ENCODE measurements around the gene RBBP6.

RBBP6 gene

GRCh38 chr16:24544640-24545039 is 5.3 kb downstream of the RBBP6 start (continued):
- TF ChIP-seq CTCF (tag by site-specific recombination; IDR thresholded peaks at IDR 0.05), result no peak
- no peak for TF ChIP-seq ZNF561 (tag by site-specific recombination; IDR thresholded peaks at IDR 0.05; ENCODE audit: borderline replicate concordance)

DNA sequence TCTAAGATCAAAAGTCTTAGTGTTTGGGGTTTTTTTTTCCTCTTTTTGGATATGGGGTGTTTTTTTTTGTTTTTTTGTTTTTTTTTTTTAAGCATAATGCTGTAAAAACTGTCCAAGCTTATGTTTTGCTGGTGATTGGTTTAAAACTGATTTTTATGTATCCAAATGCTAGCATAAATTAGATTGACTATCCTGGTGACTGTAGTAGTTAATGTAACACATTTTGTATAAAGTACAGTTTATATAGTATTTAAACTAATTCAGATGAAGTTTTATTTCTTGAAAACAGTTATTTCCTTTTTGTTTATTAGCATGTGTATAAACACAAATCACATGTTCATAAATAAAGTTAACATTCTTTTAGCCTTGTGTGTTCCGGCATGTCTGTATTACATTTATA is 10.9 kb downstream of the RBBP6 start:
- no peaks in the 10 kb centered on the region for H3K9me3 ChIP-seq (ENCODE audit: control insufficient read depth, insufficient read depth, low read depth, low read length)
- POLR2A ChIA-PET, result no interaction called here
- peak; percentile 98 for TF ChIP-seq ZNF664 (tag by site-specific recombination; IDR thresholded peaks at IDR 0.05)
- TF ChIP-seq ZNF362 (tag by site-specific recombination; IDR thresholded peaks at IDR 0.05), result peak; percentile 88; the same call in 1 of the 2 replicates
- TF ChIP-seq, protein P1, sequence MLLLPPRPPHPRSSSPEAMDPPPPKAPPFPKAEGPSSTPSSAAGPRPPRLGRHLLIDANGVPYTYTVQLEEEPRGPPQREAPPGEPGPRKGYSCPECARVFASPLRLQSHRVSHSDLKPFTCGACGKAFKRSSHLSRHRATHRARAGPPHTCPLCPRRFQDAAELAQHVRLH (tag by site-specific recombination; IDR thresholded peaks at IDR 0.05), result no peak
- H3K4me1 ChIP-seq (ENCODE audit: control insufficient read depth, insufficient read depth, low read length), result peaks cover 7% of the 10 kb centered on the region
- CTCF ChIA-PET, result interaction anchor here (0.7 to 1.2 kb wide), 2 partner anchors 139 to 1731 kb away, joined by 3 read pairs; no protein-coding TSS in a partner anchor
- H3K36me3 ChIP-seq (ENCODE audit: control insufficient read depth in 2 of 2, insufficient read depth in 1 of 2, low read length in 2 of 2), result peaks cover 22 to 86% of the 10 kb centered on the region in 2 experiments
- no peak overlapping the region for H3K4me3 ChIP-seq (ENCODE audit: low read depth, low read length)
- no peak overlapping the region for H3K27ac ChIP-seq (ENCODE audit: extremely low read depth, low read depth, low read length)

GRCh38 chr16:24552705-24553246 is 13.4 kb downstream of the RBBP6 start:
- H3K36me3 ChIP-seq (ENCODE audit: control insufficient read depth in 2 of 2, insufficient read depth in 1 of 2, low read length in 2 of 2), result peaks cover 21 to 89% of the 10 kb centered on the region in 2 experiments
- POLR2A ChIA-PET, result no interaction called here
- no peak for TF ChIP-seq ZNF366 (tag by site-specific recombination; conservative IDR thresholded peaks at IDR 0.05)
- no peak for TF ChIP-seq ZNF202 (tag by site-specific recombination; IDR thresholded peaks at IDR 0.05; ENCODE audit: borderline replicate concordance)
- TF ChIP-seq, protein P2, sequence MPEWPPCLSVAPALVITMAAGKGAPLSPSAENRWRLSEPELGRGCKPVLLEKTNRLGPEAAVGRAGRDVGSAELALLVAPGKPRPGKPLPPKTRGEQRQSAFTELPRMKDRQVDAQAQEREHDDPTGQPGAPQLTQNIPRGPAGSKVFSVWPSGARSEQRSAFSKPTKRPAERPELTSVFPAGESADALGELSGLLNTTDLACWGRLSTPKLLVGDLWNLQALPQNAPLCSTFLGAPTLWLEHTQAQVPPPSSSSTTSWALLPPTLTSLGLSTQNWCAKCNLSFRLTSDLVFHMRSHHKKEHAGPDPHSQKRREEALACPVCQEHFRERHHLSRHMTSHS (tag by site-specific recombination; IDR thresholded peaks at IDR 0.05), result no peak
- no peak for TF ChIP-seq ZNF433 (tag by site-specific recombination; IDR thresholded peaks at IDR 0.05; ENCODE audit: low read depth)
- TF ChIP-seq ZXDB (tag by site-specific recombination; IDR thresholded peaks at IDR 0.05), result no peak
- TF ChIP-seq ZNF324 (tag by site-specific recombination; IDR thresholded peaks at IDR 0.05), result no peak
- TF ChIP-seq, protein P3, sequence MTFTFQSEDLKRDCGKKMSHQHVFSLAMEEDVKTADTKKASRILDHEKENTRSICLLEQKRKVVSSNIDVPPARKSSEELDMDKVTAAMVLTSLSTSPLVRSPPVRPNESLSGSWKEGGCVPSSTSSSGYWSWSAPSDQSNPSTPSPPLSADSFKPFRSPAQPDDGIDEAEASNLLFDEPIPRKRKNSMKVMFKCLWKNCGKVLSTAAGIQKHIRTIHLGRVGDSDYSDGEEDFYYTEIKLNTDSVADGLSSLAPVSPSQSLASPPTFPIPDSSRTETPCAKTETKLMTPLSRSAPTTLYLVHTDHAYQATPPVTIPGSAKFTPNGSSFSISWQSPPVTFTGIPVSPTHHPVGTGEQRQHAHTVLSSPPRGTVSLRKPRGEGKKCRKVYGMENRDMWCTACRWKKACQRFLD (tag by site-specific recombination; IDR thresholded peaks at IDR 0.05), result no peak
- 0 out of 2 replicates have a peak, but pooled peaks have one; percentile 11 for TF ChIP-seq WT1 (tag by site-specific recombination; IDR thresholded peaks at IDR 0.05)
- no peak for TF ChIP-seq ZNF354C (tag by site-specific recombination; IDR thresholded peaks at IDR 0.05; ENCODE audit: borderline replicate concordance, low read depth)
- TF ChIP-seq ZNF791 (tag by site-specific recombination; IDR thresholded peaks at IDR 0.05), result no peak
- TF ChIP-seq SETDB1 (IDR thresholded peaks at IDR 0.05; ENCODE audit: insufficient read length, low read length), result no peak
- TF ChIP-seq ZNF660 (tag by site-specific recombination; IDR thresholded peaks at IDR 0.05), result no peak
- TF ChIP-seq ZNF530 (tag by site-specific recombination; IDR thresholded peaks at IDR 0.05; ENCODE audit: low read depth), result no peak
- TF ChIP-seq PRDM1 (tag by site-specific recombination; IDR thresholded peaks at IDR 0.05), result 0 out of 2 replicates have a peak, but pooled peaks have one; percentile 13
- TF ChIP-seq ZFP3 (tag by site-specific recombination; IDR thresholded peaks at IDR 0.05; ENCODE audit: low read depth), result no peak
- peak; percentile 53; the same call in 1 of the 2 replicates for TF ChIP-seq OSR2 (tag by site-specific recombination; IDR thresholded peaks at IDR 0.05)
- 0 out of 2 replicates have a peak, but pooled peaks have one; percentile 26 for TF ChIP-seq IKZF3 (tag by site-specific recombination; IDR thresholded peaks at IDR 0.05)
- no peak for TF ChIP-seq ZNF169 (tag by site-specific recombination; IDR thresholded peaks at IDR 0.05)
- TF ChIP-seq ZNF121 (tag by site-specific recombination; IDR thresholded peaks at IDR 0.05), result no peak
- TF ChIP-seq HOXD13 (CRISPR knock-in tag; IDR thresholded peaks at IDR 0.05; ENCODE audit: borderline replicate concordance), result no peak
- TF ChIP-seq ZNF514 (tag by site-specific recombination; IDR thresholded peaks at IDR 0.05), result no peak
- no peak for TF ChIP-seq ZNF175 (tag by site-specific recombination; IDR thresholded peaks at IDR 0.05)
- TF ChIP-seq KLF7 (tag by site-specific recombination; IDR thresholded peaks at IDR 0.05; ENCODE audit: borderline replicate concordance), result no peak
- no peak for TF ChIP-seq ZNF561 (tag by site-specific recombination; IDR thresholded peaks at IDR 0.05; ENCODE audit: borderline replicate concordance)

More at GRCh38 chr16:24552705-24553246, 13.4 kb downstream of the RBBP6 start:
- Histone ChIP-seq H3K27ac (ENCODE audit: extremely low read depth, low read depth, low read length) (no peak overlapping the region), H3K4me3 (ENCODE audit: low read depth, low read length) (no peak overlapping the region), H3K9me3 (ENCODE audit: control insufficient read depth, insufficient read depth, low read depth, low read length) (no peaks in the 10 kb centered on the region), H3K4me1 (ENCODE audit: control insufficient read depth, insufficient read depth, low read length) (peaks cover 7% of the 10 kb centered on the region)
- CTCF ChIA-PET, result interaction anchor here (0.6 kb wide), 1 partner anchor 505 kb away, joined by 3 read pairs; no protein-coding TSS in a partner anchor

Measured in HEK293 (cell line).